ENCODE results near the gene MAP1B. TPM values are rescaled to one million over a fixed set of nuclear protein-coding genes. Genes with fewer than 3 reads are reported as not detected.

MAP1B gene
- total RNA-seq, 2 donors from 2014 or later = 6.1 to 16.2 TPM

- DNase-seq = no peak
- H3K9me3 ChIP-seq = no peaks in the 10 kb centered on the region
- peak overlapping the region in 1 of 2 donors; percentile 52 for H3K9ac ChIP-seq (ENCODE audit: low read depth in 2 of 2, low read length in 2 of 2)
- peaks cover 27% of the 10 kb centered on the region for H3K27me3 ChIP-seq
- H3K27ac ChIP-seq = no peak overlapping the region
- no peaks in the 10 kb centered on the region for H3K4me1 ChIP-seq
- intact Hi-C loops (cut with DNase I) = no loop called here
- TF ChIP-seq CTCF (IDR thresholded peaks at IDR 0.05) = no peak
- H3K36me3 ChIP-seq = no peaks in the 10 kb centered on the region
- peak overlapping the region; percentile 47 for H3K4me3 ChIP-seq
These were observed 1.8 kb downstream of the MAP1B start for GRCh38 chr5:72109062-72109411.

- Histone ChIP-seq H3K27ac (no peak overlapping the region), H3K36me3 (no peaks in the 10 kb centered on the region), H3K4me1 (no peaks in the 10 kb centered on the region), H3K9ac (ENCODE audit: low read depth in 2 of 2, low read length in 2 of 2) (no peak overlapping the region), H3K4me3 (no peak overlapping the region), H3K9me3 (no peaks in the 10 kb centered on the region), H3K27me3 (peaks cover 27% of the 10 kb centered on the region)
- TF ChIP-seq CTCF (IDR thresholded peaks at IDR 0.05) = no peak
- no peak for DNase-seq
- intact Hi-C loops (cut with DNase I) = no loop called here
These were observed 2.4 kb downstream of the MAP1B start for GRCh38 chr5:72109625-72110024.

- DNase-seq = no peak
- intact Hi-C loops (cut with DNase I) = no loop called here
- no peak overlapping the region for H3K9ac ChIP-seq (ENCODE audit: low read depth in 2 of 2, low read length in 2 of 2)
- no peaks in the 10 kb centered on the region for H3K9me3 ChIP-seq
- H3K36me3 ChIP-seq = no peaks in the 10 kb centered on the region
- peaks cover 27% of the 10 kb centered on the region for H3K27me3 ChIP-seq
- no peak overlapping the region for H3K4me3 ChIP-seq
- no peak for TF ChIP-seq CTCF (IDR thresholded peaks at IDR 0.05)
- no peaks in the 10 kb centered on the region for H3K4me1 ChIP-seq
- no peak overlapping the region for H3K27ac ChIP-seq
These were observed 3.2 kb downstream of the MAP1B start for GRCh38 chr5:72110394-72111013.

- H3K9me3 ChIP-seq = no peaks in the 10 kb centered on the region
- intact Hi-C loops (cut with DNase I) = no loop called here
- H3K4me3 ChIP-seq = no peak overlapping the region
- no peak for DNase-seq
- no peak overlapping the region for H3K9ac ChIP-seq (ENCODE audit: low read depth in 2 of 2, low read length in 2 of 2)
- no peak for TF ChIP-seq CTCF (IDR thresholded peaks at IDR 0.05)
- H3K36me3 ChIP-seq = no peaks in the 10 kb centered on the region
- H3K27me3 ChIP-seq = peaks cover 15% of the 10 kb centered on the region
- H3K4me1 ChIP-seq = no peaks in the 10 kb centered on the region
- no peak overlapping the region for H3K27ac ChIP-seq
These were observed 5.1 kb downstream of the MAP1B start for GRCh38 chr5:72112389-72112788.

GRCh38 chr5:72114629-72115028, 7.4 kb downstream of the MAP1B start:
- H3K4me3 ChIP-seq = no peak overlapping the region
- no peak overlapping the region for H3K9ac ChIP-seq (ENCODE audit: low read depth in 2 of 2, low read length in 2 of 2)
- H3K9me3 ChIP-seq = no peaks in the 10 kb centered on the region
- no peaks in the 10 kb centered on the region for H3K36me3 ChIP-seq
- intact Hi-C loops (cut with DNase I) = no loop called here
- no peaks in the 10 kb centered on the region for H3K4me1 ChIP-seq
- no peak overlapping the region for H3K27ac ChIP-seq
- DNase-seq = no peak
- H3K27me3 ChIP-seq = no peaks in the 10 kb centered on the region
- TF ChIP-seq CTCF (IDR thresholded peaks at IDR 0.05) = no peak

All from colonic mucosa (tissue), 4 donors.